ENCODE results near the gene ADAMTSL3. TPM values are rescaled to one million over a fixed set of nuclear protein-coding genes. Genes with fewer than 3 reads are reported as not detected.

Gene ADAMTSL3
- total RNA-seq, 4 donors from 2014 or later: 3.1 to 48.2 (median 24.6) TPM

- TF ChIP-seq POLR2A (IDR thresholded peaks at IDR 0.05) (no peak), CTCF (IDR thresholded peaks at IDR 0.05) (no peak)
- no peak overlapping the region for H3K4me3 ChIP-seq
Observed at GRCh38 chr15:83983634-83984458, 329.9 kb downstream of the ADAMTSL3 start.

GRCh38 chr15:83984601-83985000 is 330.7 kb downstream of the ADAMTSL3 start:
- Histone ChIP-seq H3K4me1 (no peaks in the 10 kb centered on the region), H3K9me3 (no peaks in the 10 kb centered on the region), H3K36me3 (no peaks in the 10 kb centered on the region), H3K4me3 (no peak overlapping the region), H3K27me3 (no peaks in the 10 kb centered on the region), H3K27ac (peak overlapping the region; percentile 16 to 47)
- TF ChIP-seq POLR2A (IDR thresholded peaks at IDR 0.05) (no peak), CTCF (IDR thresholded peaks at IDR 0.05) (no peak)
- no peak for DNase-seq
- intact Hi-C loops (cut with DNase I; ENCODE audit: low total_unique reads): no loop called here

More at GRCh38 chr15:83983634-83984458, 329.9 kb downstream of the ADAMTSL3 start:
- Histone ChIP-seq H3K27ac (peak overlapping the region; percentile 16 to 47), H3K9me3 (no peaks in the 10 kb centered on the region), H3K36me3 (no peaks in the 10 kb centered on the region), H3K4me1 (no peaks in the 10 kb centered on the region), H3K27me3 (no peaks in the 10 kb centered on the region)
- intact Hi-C loops (cut with DNase I; ENCODE audit: low total_unique reads): no loop called here
- DNase-seq: no peak

GRCh38 chr15:83991163-83991562 is 337.2 kb downstream of the ADAMTSL3 start:
- H3K27ac ChIP-seq: no peak overlapping the region
- intact Hi-C loops (cut with DNase I; ENCODE audit: low total_unique reads): no loop called here
- no peaks in the 10 kb centered on the region for H3K36me3 ChIP-seq
- H3K4me1 ChIP-seq: no peaks in the 10 kb centered on the region
- no peak for TF ChIP-seq CTCF (IDR thresholded peaks at IDR 0.05)
- no peak for TF ChIP-seq POLR2A (IDR thresholded peaks at IDR 0.05)
- H3K4me3 ChIP-seq: no peak overlapping the region
- no peaks in the 10 kb centered on the region for H3K27me3 ChIP-seq
- no peaks in the 10 kb centered on the region for H3K9me3 ChIP-seq
- no peak for DNase-seq

- intact Hi-C loops (cut with DNase I; ENCODE audit: low total_unique reads): no loop called here
Observed at GRCh38 chr15:83992324-83993031, 338.6 kb downstream of the ADAMTSL3 start.

More at GRCh38 chr15:83992324-83993031, 338.6 kb downstream of the ADAMTSL3 start:
- H3K27me3 ChIP-seq: no peaks in the 10 kb centered on the region
- no peaks in the 10 kb centered on the region for H3K36me3 ChIP-seq
- H3K9me3 ChIP-seq: no peaks in the 10 kb centered on the region
- TF ChIP-seq CTCF (IDR thresholded peaks at IDR 0.05) (no peak), POLR2A (IDR thresholded peaks at IDR 0.05) (no peak)
- no peak overlapping the region for H3K27ac ChIP-seq
- DNase-seq: no peak
- H3K4me3 ChIP-seq: no peak overlapping the region
- no peaks in the 10 kb centered on the region for H3K4me1 ChIP-seq
